ENCODE results near the gene TUBG2. TPM values are rescaled to one million over a fixed set of nuclear protein-coding genes. Genes with fewer than 3 reads are reported as not detected.
"Not testable (repeated sequence)": the region's sequence is repeated elsewhere in the genome, so short reads cannot be mapped to it uniquely, and the experiment has no call there.

TUBG2 gene
- polyA plus RNA-seq (2013, experiment 1 of 2): 8.3 TPM
- polyA plus RNA-seq (2013, experiment 2 of 2): 10.7 TPM

DNA sequence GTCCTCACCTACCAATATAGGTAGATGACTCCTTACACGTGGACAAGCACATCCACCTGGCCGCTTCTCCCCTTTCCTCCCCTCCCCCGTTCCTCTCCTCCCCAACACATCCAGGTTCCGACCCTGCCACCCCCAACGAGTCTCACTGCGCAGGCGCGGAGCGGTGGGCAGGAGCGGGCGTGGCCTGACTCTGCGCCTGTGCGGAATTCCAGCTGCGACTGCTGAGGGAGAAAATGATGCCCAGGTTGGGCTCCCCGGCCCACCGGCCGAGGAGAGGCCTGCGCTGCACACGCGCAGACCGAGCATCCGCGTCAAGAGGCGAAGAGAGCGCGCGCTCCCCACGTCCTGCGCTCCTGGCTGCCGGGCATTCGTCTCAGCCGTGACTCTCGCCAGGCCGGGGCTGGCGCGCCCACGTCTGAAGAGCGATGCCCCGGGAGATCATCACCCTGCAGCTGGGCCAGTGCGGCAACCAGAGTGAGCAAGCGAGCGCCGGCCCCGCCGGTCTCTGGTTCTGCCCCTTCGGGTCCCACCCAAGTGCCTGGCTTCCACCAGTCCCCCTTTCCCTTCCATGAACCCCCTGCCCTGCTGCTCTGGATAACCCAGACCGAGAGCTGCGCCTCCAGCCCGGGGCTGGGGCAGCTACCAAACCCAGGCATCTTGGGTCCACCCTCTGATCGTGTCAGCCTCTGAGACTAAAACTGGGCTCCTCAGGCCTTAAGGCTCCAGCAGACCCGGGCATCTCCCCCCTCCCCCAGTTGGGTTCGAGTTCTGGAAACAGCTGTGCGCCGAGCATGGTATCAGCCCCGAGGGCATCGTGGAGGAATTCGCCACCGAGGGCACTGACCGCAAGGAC is at the start of gene TUBG2:
Gene TUBG2, plus strand, starts transcription at position 206 of the 853 bp plus-strand sequence. Its CDS starts 220 bp downstream, at position 426.
- Histone ChIP-seq H3K9ac (ENCODE audit: low read depth, low read length) (peak within 1 kb of the TSS; percentile 37), H3K4me3 (ENCODE audit: low read length) (peak within 1 kb of the TSS; percentile 76), H3K9me3 (ENCODE audit: insufficient read depth, low read depth, low read length) (no peaks in the 10 kb centered on the region), H3K36me3 (ENCODE audit: insufficient read depth, low read length) (peaks cover 21% of the 10 kb centered on the region), H3K4me1 (ENCODE audit: insufficient read depth, low read length) (peaks cover 15% of the 10 kb centered on the region), H3K27ac (ENCODE audit: low read depth, low read length) (no peak within 1 kb of the TSS; the same call in 1 of the 2 replicates), H3K27me3 (ENCODE audit: insufficient read depth, low read length) (no peaks in the 10 kb centered on the region)
- under 1% methylated on average over 54 of the region's 59 CpGs for WGBS

DNA sequence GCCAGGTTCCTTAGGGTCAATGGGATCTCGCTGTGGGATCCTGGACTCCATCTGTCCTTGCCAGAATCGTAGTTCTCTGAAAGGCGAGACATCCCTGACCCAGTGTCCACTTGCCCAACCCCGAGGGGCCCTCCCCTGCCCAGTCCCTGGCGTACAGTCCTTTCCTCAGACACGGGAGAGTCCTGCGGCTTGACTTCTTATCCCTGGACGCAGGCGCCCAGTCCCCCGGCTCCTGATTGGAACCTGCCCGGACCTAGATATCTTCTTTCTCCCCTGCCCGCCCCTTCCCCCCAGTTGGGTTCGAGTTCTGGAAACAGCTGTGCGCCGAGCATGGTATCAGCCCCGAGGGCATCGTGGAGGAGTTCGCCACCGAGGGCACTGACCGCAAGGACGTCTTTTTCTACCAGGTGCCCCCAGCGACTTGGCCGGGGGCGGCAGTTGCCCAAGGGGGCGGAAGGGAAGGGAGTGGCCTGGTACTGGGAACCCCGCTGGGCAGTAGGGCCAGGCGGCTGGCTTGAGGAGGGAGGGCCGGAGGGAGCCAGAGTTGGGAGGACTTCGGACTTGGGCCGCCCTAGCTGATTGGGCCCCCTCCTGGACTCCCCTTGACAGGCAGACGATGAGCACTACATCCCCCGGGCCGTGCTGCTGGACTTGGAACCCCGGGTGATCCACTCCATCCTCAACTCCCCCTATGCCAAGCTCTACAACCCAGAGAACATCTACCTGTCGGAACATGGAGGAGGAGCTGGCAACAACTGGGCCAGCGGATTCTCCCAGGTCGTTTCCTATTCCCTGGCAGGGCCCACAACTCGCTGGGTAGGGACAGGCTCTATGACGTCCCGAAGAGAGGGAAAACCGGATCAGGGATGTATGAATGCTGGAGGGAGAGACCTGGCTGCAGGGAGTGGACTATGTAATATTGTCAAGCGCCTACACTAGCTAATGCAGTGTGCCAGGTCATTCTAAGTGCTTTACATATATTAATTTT is 49.0 kb upstream of the TUBG2 start:
- H3K36me3 ChIP-seq (ENCODE audit: insufficient read depth, low read length): peaks cover 39% of the 10 kb centered on the region
- not testable (repeated sequence) for H3K27me3 ChIP-seq (ENCODE audit: insufficient read depth, low read length); H3K9me3 ChIP-seq (ENCODE audit: insufficient read depth, low read depth, low read length)
- H3K4me3 ChIP-seq (ENCODE audit: low read length): peak overlapping the region; percentile 93
- H3K27ac ChIP-seq (ENCODE audit: low read depth, low read length): peak overlapping the region; percentile 78
- peaks cover 11% of the 10 kb centered on the region for H3K4me1 ChIP-seq (ENCODE audit: insufficient read depth, low read length)
- H3K9ac ChIP-seq (ENCODE audit: low read depth, low read length): peak overlapping the region; percentile 86
- WGBS: 16% methylated on average over 33 of the region's 42 CpGs

DNA sequence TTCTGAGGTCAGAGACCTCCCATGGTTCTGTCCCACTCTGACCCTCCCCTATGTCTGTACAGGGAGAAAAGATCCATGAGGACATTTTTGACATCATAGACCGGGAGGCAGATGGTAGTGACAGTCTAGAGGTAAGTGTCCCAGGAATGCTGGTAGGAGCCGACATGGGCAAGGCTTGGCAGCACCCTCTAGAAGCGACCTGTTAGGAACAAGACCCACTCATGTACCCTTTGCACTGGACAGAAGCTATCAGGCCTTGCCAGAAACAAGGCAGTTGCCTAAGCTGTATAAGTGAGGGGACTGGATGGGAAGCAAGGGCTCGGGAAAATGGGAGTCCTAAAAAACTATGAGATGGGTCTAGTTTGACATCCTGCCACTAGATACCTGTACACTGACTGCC is 47.1 kb upstream of the TUBG2 start:
- Histone ChIP-seq H3K4me3 (ENCODE audit: low read length) (no peak overlapping the region), H3K27me3 (ENCODE audit: insufficient read depth, low read length) (no peaks in the 10 kb centered on the region), H3K36me3 (ENCODE audit: insufficient read depth, low read length) (peaks cover 48% of the 10 kb centered on the region), H3K4me1 (ENCODE audit: insufficient read depth, low read length) (peaks cover 11% of the 10 kb centered on the region), H3K9me3 (ENCODE audit: insufficient read depth, low read depth, low read length) (no peaks in the 10 kb centered on the region), H3K9ac (ENCODE audit: low read depth, low read length) (no peak overlapping the region), H3K27ac (ENCODE audit: low read depth, low read length) (no peak overlapping the region)
- 93% methylated on average over 4 of the region's 4 CpGs for WGBS

DNA sequence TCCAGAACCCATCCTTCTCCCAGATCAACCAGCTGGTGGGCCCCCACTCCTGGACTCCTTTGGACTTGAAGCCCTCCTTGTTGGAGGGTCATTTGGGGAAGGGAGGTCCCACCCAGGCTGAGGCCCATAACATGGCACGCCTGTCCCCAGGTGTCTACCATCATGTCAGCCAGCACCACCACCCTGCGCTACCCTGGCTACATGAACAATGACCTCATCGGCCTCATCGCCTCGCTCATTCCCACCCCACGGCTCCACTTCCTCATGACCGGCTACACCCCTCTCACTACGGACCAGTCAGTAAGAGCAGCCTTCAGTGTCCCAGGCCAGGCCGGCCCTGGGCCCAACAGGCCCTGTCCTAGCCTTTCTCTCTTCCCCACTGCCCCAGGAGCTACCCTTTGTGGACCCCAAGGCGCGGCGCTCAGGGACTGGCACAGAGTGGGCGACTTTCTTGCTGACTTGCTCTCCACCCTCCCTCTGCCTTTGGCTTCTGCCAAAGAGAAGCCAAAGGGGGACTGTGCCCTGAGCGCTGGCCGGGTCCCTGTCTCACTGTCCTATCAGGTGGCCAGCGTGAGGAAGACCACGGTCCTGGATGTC is 45.3 kb upstream of the TUBG2 start:
- H3K9ac ChIP-seq (ENCODE audit: low read depth, low read length): no peak overlapping the region
- H3K4me3 ChIP-seq (ENCODE audit: low read length): no peak overlapping the region
- no peak overlapping the region for H3K27ac ChIP-seq (ENCODE audit: low read depth, low read length)
- no peaks in the 10 kb centered on the region for H3K9me3 ChIP-seq (ENCODE audit: insufficient read depth, low read depth, low read length)
- H3K27me3 ChIP-seq (ENCODE audit: insufficient read depth, low read length): no peaks in the 10 kb centered on the region
- 96% methylated on average over 16 of the region's 17 CpGs for WGBS
- H3K4me1 ChIP-seq (ENCODE audit: insufficient read depth, low read length): peaks cover 6% of the 10 kb centered on the region
- peaks cover 48% of the 10 kb centered on the region for H3K36me3 ChIP-seq (ENCODE audit: insufficient read depth, low read length)

DNA sequence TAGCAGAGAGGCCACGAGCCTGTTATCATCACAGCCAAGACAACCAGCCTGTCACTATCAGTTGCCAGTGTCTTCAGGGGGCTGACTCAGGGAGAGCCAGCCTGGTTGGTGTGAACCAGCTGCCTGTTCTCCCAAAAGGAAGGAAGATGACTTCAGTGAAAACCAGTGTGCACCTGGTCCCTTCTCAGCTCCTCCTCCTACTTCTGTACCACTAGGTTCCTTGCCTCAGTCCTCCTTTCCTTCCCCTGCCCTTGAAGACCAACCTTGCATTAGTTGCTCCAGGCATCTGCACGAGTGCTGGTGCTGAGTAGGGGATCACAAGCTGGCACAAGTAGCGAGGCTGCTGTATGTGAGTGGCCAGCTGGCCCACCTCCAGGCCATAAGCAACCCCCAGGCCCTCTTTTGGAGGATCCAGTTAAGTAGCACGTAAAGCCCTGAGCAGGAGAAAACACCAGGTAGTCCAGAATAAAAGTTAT is 41.1 kb upstream of the TUBG2 start:
- Histone ChIP-seq H3K27ac (ENCODE audit: low read depth, low read length) (no peak overlapping the region), H3K9ac (ENCODE audit: low read depth, low read length) (no peak overlapping the region), H3K27me3 (ENCODE audit: insufficient read depth, low read length) (no peaks in the 10 kb centered on the region), H3K9me3 (ENCODE audit: insufficient read depth, low read depth, low read length) (no peaks in the 10 kb centered on the region), H3K4me1 (ENCODE audit: insufficient read depth, low read length) (peaks cover 5% of the 10 kb centered on the region), H3K4me3 (ENCODE audit: low read length) (no peak overlapping the region), H3K36me3 (ENCODE audit: insufficient read depth, low read length) (peaks cover 30% of the 10 kb centered on the region)
- WGBS: 85% methylated on average over 4 of the region's 4 CpGs

DNA sequence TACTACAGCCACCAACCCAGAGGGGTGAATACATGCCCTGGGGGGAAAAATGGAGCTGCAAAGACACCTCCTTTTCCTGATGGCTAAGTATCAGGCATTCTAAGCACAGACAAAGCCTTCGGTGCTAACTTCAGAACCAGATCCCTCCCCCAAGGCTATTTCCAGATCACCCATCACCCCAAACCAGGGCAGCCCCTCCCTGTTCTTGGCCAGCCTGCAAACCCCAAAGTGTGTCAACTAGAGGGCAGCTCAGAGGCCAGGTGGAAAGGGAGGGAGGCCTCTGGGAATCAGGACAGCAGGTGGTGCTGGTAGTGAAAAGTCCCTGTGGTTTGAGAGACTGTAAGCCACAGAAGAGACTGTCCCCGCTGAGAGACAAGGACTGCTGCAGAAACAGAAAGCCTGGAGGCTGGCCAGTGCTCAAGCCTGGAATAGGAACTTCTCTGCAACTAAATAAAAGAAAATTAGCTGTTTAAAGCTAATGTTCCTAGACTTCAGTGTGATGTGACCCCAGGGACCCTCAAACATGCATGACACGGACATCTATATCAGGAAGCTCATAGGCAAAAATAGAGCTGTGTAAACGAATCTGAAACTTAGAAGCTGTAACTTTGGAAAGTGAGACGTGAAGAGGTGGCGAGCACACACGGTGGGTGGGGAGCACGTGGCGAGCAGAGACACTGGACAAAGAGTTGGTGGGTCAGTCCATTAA is 40.5 kb upstream of the TUBG2 start:
- Histone ChIP-seq H3K9me3 (ENCODE audit: insufficient read depth, low read depth, low read length) (no peaks in the 10 kb centered on the region), H3K9ac (ENCODE audit: low read depth, low read length) (no peak overlapping the region), H3K36me3 (ENCODE audit: insufficient read depth, low read length) (peaks cover 24% of the 10 kb centered on the region), H3K4me3 (ENCODE audit: low read length) (no peak overlapping the region), H3K4me1 (ENCODE audit: insufficient read depth, low read length) (peaks cover 5% of the 10 kb centered on the region), H3K27ac (ENCODE audit: low read depth, low read length) (no peak overlapping the region), H3K27me3 (ENCODE audit: insufficient read depth, low read length) (no peaks in the 10 kb centered on the region)
- WGBS: 74% methylated on average over 9 of the region's 9 CpGs

DNA sequence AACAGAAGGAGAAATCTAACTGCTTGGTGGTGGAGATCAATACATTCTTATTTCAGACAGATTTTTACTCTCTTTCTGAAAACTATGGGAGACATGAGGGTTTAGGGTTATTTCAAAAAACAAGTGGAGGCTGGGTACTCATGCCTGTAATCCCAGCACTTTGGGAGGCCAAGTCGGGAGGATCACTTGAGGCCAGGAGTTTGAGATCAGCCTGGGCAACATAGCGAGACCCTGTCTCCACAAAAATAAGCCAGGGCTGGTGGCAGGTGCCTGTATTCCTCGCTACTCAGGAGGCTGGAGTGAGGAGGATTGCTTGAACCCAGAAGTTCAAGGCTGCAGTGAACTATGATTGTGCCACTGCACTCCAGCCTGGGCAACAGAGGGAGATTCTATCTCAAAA is 37.1 kb upstream of the TUBG2 start:
- not testable (repeated sequence) for H3K27ac ChIP-seq (ENCODE audit: low read depth, low read length); H3K4me1 ChIP-seq (ENCODE audit: insufficient read depth, low read length); H3K4me3 ChIP-seq (ENCODE audit: low read length); H3K9ac ChIP-seq (ENCODE audit: low read depth, low read length); H3K27me3 ChIP-seq (ENCODE audit: insufficient read depth, low read length); H3K36me3 ChIP-seq (ENCODE audit: insufficient read depth, low read length); H3K9me3 ChIP-seq (ENCODE audit: insufficient read depth, low read depth, low read length)
- 81% methylated on average over 3 of the region's 3 CpGs for WGBS

DNA sequence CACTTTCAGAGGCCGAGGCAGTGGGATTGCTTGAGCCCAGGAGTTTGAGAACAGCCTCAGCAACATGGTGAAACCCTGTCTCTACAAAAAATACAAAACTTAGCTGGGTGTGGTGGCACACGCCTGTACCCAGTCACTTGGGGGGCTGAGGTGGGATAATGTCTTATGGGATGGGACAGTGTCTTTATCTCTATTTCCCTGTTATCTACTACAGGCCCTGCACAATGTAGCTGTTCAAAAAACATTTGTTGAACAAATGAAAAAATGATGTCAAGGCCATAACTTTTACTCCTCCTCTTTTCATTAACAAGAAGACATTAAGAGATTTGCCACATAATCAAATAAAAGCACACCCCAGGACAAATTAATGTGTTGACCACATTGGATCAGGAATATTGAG is 35.8 kb upstream of the TUBG2 start:
- WGBS: 84% methylated on average over 1 of the region's 2 CpGs

DNA sequence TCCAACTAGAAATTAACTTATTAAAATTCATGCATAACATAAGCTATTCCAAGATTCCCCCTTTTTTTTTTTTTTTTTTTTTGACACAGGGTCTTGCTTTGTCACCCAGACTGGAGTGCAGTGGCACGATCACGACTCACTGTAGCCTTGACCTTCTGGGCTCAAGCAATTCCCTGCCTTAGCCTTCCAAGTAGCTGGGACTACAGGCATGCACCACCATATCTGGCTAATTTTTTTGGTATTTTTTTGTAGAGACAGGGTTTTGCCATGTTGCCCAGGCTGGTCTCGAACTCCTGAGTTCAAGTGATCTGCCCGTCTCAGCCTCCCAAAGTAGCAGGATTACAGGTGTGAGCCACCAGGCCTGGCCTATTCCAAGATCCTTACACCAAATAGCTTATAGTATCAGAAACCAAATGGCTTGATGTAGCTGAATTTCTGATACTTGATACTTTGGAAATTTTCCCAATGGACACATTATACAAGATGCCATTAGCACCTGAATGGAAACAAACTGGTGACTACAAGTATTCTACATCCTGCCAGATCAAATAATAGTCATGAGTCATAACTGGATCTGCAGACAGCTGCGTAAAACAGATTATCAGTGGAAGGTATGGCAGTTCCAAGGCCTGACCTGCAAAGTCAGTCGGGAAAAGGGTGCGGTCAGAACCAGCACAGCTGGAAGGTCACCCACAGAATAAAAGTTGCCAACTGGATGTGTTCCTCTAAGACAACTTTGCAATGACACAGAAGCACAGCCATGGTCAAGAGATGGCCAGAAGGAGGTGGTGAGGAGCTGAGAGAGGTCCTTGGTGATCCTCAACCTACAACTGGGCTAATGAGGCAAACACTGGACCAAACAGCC is 35.1 kb upstream of the TUBG2 start:
- Histone ChIP-seq H3K9ac (ENCODE audit: low read depth, low read length) (no peak overlapping the region), H3K27me3 (ENCODE audit: insufficient read depth, low read length) (no peaks in the 10 kb centered on the region), H3K36me3 (ENCODE audit: insufficient read depth, low read length) (no peaks in the 10 kb centered on the region), H3K9me3 (ENCODE audit: insufficient read depth, low read depth, low read length) (no peaks in the 10 kb centered on the region), H3K4me3 (ENCODE audit: low read length) (no peak overlapping the region), H3K27ac (ENCODE audit: low read depth, low read length) (no peak overlapping the region), H3K4me1 (ENCODE audit: insufficient read depth, low read length) (peaks cover 1% of the 10 kb centered on the region; the same call in 1 of the 2 replicates)
- 93% methylated on average over 7 of the region's 7 CpGs for WGBS

More for the DNA sequence above, 35.8 kb upstream of the TUBG2 start:
- Histone ChIP-seq H3K36me3 (ENCODE audit: insufficient read depth, low read length) (no peaks in the 10 kb centered on the region), H3K4me3 (ENCODE audit: low read length) (no peak overlapping the region), H3K9ac (ENCODE audit: low read depth, low read length) (no peak overlapping the region), H3K4me1 (ENCODE audit: insufficient read depth, low read length) (peaks cover 5% of the 10 kb centered on the region), H3K27ac (ENCODE audit: low read depth, low read length) (no peak overlapping the region), H3K9me3 (ENCODE audit: insufficient read depth, low read depth, low read length) (no peaks in the 10 kb centered on the region), H3K27me3 (ENCODE audit: insufficient read depth, low read length) (no peaks in the 10 kb centered on the region)
